ENCODE results near the gene FAAP100.

The FAAP100 gene

GRCh38 chr17:81527591-81528383 is 24.4 kb downstream of the FAAP100 start, which contains the start of gene FSCN2:
Gene FSCN2, plus strand, starts transcription at chr17:81528377. Its CDS starts 155 bp downstream, at chr17:81528532.
- peak; percentile 32 for DNase-seq (ENCODE audit: low read depth)
- H3K9ac ChIP-seq (ENCODE audit: low read length), result peak within 1 kb of the TSS; percentile 2
- H3K4me1 ChIP-seq (ENCODE audit: control insufficient read depth, insufficient read depth, low read length), result peaks cover 15% of the 10 kb centered on the region
- no peak within 1 kb of the TSS for H3K4me3 ChIP-seq (ENCODE audit: low read length)
- H3K9me3 ChIP-seq (ENCODE audit: control insufficient read depth, low read length), result no peaks in the 10 kb centered on the region
- H3K27me3 ChIP-seq (replicated peaks; ENCODE audit: control insufficient read depth, insufficient read depth, low read length), result peaks cover 4% of the 10 kb centered on the region
- H3K36me3 ChIP-seq (ENCODE audit: control insufficient read depth, insufficient read depth, low read length, severe bottlenecking), result no peaks in the 10 kb centered on the region

- H3K9me3 ChIP-seq (ENCODE audit: control insufficient read depth, low read length), result no peaks in the 10 kb centered on the region
- H3K9ac ChIP-seq (ENCODE audit: low read length), result no peak overlapping the region
- no peak overlapping the region for H3K4me3 ChIP-seq (ENCODE audit: low read length)
- H3K27me3 ChIP-seq (replicated peaks; ENCODE audit: control insufficient read depth, insufficient read depth, low read length), result peaks cover 4% of the 10 kb centered on the region
- no peak for DNase-seq (ENCODE audit: low read depth)
- H3K36me3 ChIP-seq (ENCODE audit: control insufficient read depth, insufficient read depth, low read length, severe bottlenecking), result no peaks in the 10 kb centered on the region
- H3K4me1 ChIP-seq (ENCODE audit: control insufficient read depth, insufficient read depth, low read length), result peaks cover 15% of the 10 kb centered on the region
Measured at GRCh38 chr17:81526662-81527571, 25.2 kb downstream of the FAAP100 start.

- H3K9ac ChIP-seq (ENCODE audit: low read length), result no peak overlapping the region
- no peaks in the 10 kb centered on the region for H3K9me3 ChIP-seq (ENCODE audit: control insufficient read depth, low read length)
- peaks cover 4% of the 10 kb centered on the region for H3K27me3 ChIP-seq (replicated peaks; ENCODE audit: control insufficient read depth, insufficient read depth, low read length)
- DNase-seq (ENCODE audit: low read depth), result no peak
- H3K4me3 ChIP-seq (ENCODE audit: low read length), result no peak overlapping the region
- H3K4me1 ChIP-seq (ENCODE audit: control insufficient read depth, insufficient read depth, low read length), result peaks cover 15% of the 10 kb centered on the region
- H3K36me3 ChIP-seq (ENCODE audit: control insufficient read depth, insufficient read depth, low read length, severe bottlenecking), result no peaks in the 10 kb centered on the region
Measured at GRCh38 chr17:81524865-81525159, 27.3 kb downstream of the FAAP100 start.

GRCh38 chr17:81524039-81524864 is 27.9 kb downstream of the FAAP100 start:
- H3K27me3 ChIP-seq (replicated peaks; ENCODE audit: control insufficient read depth, insufficient read depth, low read length), result peaks cover under 1% of the 10 kb centered on the region
- DNase-seq (ENCODE audit: low read depth), result no peak
- H3K9me3 ChIP-seq (ENCODE audit: control insufficient read depth, low read length), result no peaks in the 10 kb centered on the region
- H3K36me3 ChIP-seq (ENCODE audit: control insufficient read depth, insufficient read depth, low read length, severe bottlenecking), result no peaks in the 10 kb centered on the region
- peaks cover 15% of the 10 kb centered on the region for H3K4me1 ChIP-seq (ENCODE audit: control insufficient read depth, insufficient read depth, low read length)
- no peak overlapping the region for H3K9ac ChIP-seq (ENCODE audit: low read length)
- H3K4me3 ChIP-seq (ENCODE audit: low read length), result no peak overlapping the region

GRCh38 chr17:81523402-81524038 is 28.6 kb downstream of the FAAP100 start:
- no peaks in the 10 kb centered on the region for H3K9me3 ChIP-seq (ENCODE audit: control insufficient read depth, low read length)
- no peaks in the 10 kb centered on the region for H3K27me3 ChIP-seq (replicated peaks; ENCODE audit: control insufficient read depth, insufficient read depth, low read length)
- peak; percentile 32 for DNase-seq (ENCODE audit: low read depth)
- no peaks in the 10 kb centered on the region for H3K36me3 ChIP-seq (ENCODE audit: control insufficient read depth, insufficient read depth, low read length, severe bottlenecking)
- H3K4me1 ChIP-seq (ENCODE audit: control insufficient read depth, insufficient read depth, low read length), result peaks cover 22% of the 10 kb centered on the region
- no peak overlapping the region for H3K4me3 ChIP-seq (ENCODE audit: low read length)
- no peak overlapping the region for H3K9ac ChIP-seq (ENCODE audit: low read length)

GRCh38 chr17:81522491-81523401 is 29.4 kb downstream of the FAAP100 start:
- H3K4me1 ChIP-seq (ENCODE audit: control insufficient read depth, insufficient read depth, low read length), result peaks cover 30% of the 10 kb centered on the region
- no peaks in the 10 kb centered on the region for H3K27me3 ChIP-seq (replicated peaks; ENCODE audit: control insufficient read depth, insufficient read depth, low read length)
- H3K9me3 ChIP-seq (ENCODE audit: control insufficient read depth, low read length), result no peaks in the 10 kb centered on the region
- H3K36me3 ChIP-seq (ENCODE audit: control insufficient read depth, insufficient read depth, low read length, severe bottlenecking), result no peaks in the 10 kb centered on the region
- no peak for DNase-seq (ENCODE audit: low read depth)
- H3K4me3 ChIP-seq (ENCODE audit: low read length), result no peak overlapping the region
- no peak overlapping the region for H3K9ac ChIP-seq (ENCODE audit: low read length)

- no peaks in the 10 kb centered on the region for H3K9me3 ChIP-seq (ENCODE audit: control insufficient read depth, low read length)
- DNase-seq (ENCODE audit: low read depth), result no peak
- H3K4me3 ChIP-seq (ENCODE audit: low read length), result no peak overlapping the region
- H3K9ac ChIP-seq (ENCODE audit: low read length), result no peak overlapping the region
- peaks cover 39% of the 10 kb centered on the region for H3K4me1 ChIP-seq (ENCODE audit: control insufficient read depth, insufficient read depth, low read length)
- H3K27me3 ChIP-seq (replicated peaks; ENCODE audit: control insufficient read depth, insufficient read depth, low read length), result no peaks in the 10 kb centered on the region
- H3K36me3 ChIP-seq (ENCODE audit: control insufficient read depth, insufficient read depth, low read length, severe bottlenecking), result no peaks in the 10 kb centered on the region
Measured at GRCh38 chr17:81520021-81520901, 31.9 kb downstream of the FAAP100 start.

- Histone ChIP-seq H3K27me3 (replicated peaks; ENCODE audit: control insufficient read depth, insufficient read depth, low read length) (no peaks in the 10 kb centered on the region), H3K9me3 (ENCODE audit: control insufficient read depth, low read length) (no peaks in the 10 kb centered on the region), H3K9ac (ENCODE audit: low read length) (peak overlapping the region; percentile 78), H3K36me3 (ENCODE audit: control insufficient read depth, insufficient read depth, low read length, severe bottlenecking) (no peaks in the 10 kb centered on the region), H3K4me1 (ENCODE audit: control insufficient read depth, insufficient read depth, low read length) (peaks cover 39% of the 10 kb centered on the region), H3K4me3 (ENCODE audit: low read length) (peak overlapping the region; percentile 71)
- DNase-seq (ENCODE audit: low read depth), result peak; percentile 36
Measured at GRCh38 chr17:81519284-81520020, 32.7 kb downstream of the FAAP100 start.

- no peaks in the 10 kb centered on the region for H3K9me3 ChIP-seq (ENCODE audit: control insufficient read depth, low read length)
- H3K4me1 ChIP-seq (ENCODE audit: control insufficient read depth, insufficient read depth, low read length), result peaks cover 42% of the 10 kb centered on the region
- peak; percentile 68 for DNase-seq (ENCODE audit: low read depth)
- H3K27me3 ChIP-seq (replicated peaks; ENCODE audit: control insufficient read depth, insufficient read depth, low read length), result no peaks in the 10 kb centered on the region
- peak overlapping the region; percentile 78 for H3K9ac ChIP-seq (ENCODE audit: low read length)
- H3K36me3 ChIP-seq (ENCODE audit: control insufficient read depth, insufficient read depth, low read length, severe bottlenecking), result no peaks in the 10 kb centered on the region
- peak overlapping the region; percentile 71 for H3K4me3 ChIP-seq (ENCODE audit: low read length)
Measured at GRCh38 chr17:81518785-81519283, 33.3 kb downstream of the FAAP100 start.

All from adipocyte (in vitro differentiated cells).